Body of pancreas (tissue), 4 donors: ENCODE results near the gene C14orf119.

Experiments used
- CTCF ChIP-seq, 7 experiments: fragments of 450-650 bp in 4 of 7; fragments of 200-600 bp in 3 of 7; sonication (generic) in 3 of 7; IDR thresholded peaks; one replicate each; pipeline ENCODE4 v1.5.1; 2016 to 2019; ENCODE audit warnings: antibody characterized with exemption in 7 of 7
- POLR2A ChIP-seq, 3 donors: fragments of 450-650 bp; IDR thresholded peaks; one replicate each; pipeline ENCODE4 v1.6.1; 2016; ENCODE audit warnings: antibody characterized with exemption in 3 of 3, mild to moderate bottlenecking in 2 of 3

GRCh38 chr14:23070262-23071129, 24.8 kb upstream of the C14orf119 start:
- no peak for TF ChIP-seq CTCF (IDR thresholded peaks at IDR 0.05)
- no peak for TF ChIP-seq POLR2A (IDR thresholded peaks at IDR 0.05)
